ENCODE data around the gene NEURL1B.
"Not testable (repeated sequence)": the region's sequence is repeated elsewhere in the genome, so short reads cannot be mapped to it uniquely, and the experiment has no call there.

NEURL1B gene

DNA sequence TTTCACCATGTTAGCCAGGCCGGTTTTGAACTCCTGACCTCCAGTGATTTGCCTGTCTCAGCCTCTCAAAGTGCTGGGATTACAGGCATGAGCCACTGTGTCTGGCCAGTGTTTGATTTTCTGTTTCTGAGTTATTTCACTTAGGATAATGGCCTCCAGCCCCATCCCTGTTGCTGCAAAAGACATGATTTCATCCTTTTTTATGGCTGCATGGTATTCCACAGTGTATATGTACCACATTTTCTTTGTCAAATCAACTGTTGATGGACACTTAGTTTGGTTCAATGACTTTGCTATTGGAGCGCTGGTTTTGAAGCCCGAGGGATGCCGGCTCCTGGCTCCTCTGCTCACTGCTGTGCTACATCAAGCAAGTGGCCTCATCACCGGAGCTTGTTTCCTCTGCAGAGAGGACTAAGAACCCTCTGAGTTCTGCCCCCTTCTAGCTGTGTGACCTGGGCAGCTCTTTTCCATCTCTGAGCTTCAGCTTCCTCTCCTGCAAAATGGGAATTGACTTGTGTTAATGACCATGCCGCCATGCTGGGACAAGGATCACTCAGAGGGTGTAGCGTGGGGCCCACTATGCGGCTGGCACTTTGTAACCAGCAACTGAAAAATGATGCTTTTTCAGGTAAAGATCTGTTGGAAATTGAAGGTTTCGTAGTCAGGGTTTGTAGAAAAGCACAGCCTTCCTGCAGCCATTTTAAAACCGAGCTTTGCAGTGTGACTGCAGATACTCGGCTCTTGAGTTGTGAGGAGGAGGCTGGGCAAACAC lies 4.6 kb upstream of the NEURL1B start:
- no peak for DNase-seq

GRCh38 chr5:172637110-172637580 lies 3.9 kb upstream of the NEURL1B start:
- no peak for DNase-seq

DNA sequence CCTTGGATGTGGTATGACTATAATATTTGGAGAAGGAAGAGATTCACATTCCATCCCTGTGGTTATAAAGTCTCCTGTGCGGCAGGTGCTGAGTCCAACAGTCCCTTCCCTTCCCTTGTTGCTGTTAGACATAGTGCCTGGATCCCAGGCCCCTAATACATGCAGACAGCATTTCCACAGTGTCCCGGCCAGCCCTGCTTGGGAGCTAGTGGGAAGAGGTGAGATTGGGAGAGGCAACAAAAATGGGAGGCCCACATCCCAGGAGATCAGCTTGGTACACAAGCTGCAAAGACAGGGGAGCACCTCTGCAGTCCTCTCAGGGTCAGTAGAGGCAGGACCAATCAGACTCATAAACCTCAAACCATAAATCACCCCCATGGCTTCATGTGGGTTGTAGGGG lies 3.3 kb upstream of the NEURL1B start:
- no peak for DNase-seq

DNA sequence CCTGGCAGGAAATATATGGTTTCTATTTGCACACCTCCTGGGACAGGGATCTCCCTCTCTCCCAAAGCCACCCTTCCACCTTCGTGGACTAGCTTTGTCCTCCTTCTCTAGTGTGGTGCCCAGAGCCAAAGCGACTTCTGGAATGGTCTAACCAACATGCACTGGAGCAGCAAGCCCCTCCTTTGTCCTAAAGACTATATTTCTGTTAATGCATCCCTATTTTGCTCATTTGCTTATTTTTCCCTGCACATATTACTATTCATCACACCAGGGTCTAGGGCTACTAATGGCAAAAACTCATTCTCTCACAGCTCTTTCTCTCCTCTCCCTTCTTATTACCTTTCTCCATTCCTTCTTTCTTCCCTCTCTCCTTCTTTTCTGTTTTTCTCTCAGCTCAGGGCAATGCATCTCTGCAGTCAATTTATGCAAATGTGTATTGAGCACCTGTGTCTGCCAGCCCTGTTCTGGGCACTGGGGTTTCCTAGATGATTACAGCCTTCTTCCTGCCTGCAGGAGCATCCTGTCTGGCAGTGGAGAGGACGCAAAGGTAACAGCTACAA lies 2.8 kb upstream of the NEURL1B start:
- DNase-seq = no peak

- no peak for DNase-seq
Observed at GRCh38 chr5:172640139-172640538, 924 bp upstream of the NEURL1B start.

DNA sequence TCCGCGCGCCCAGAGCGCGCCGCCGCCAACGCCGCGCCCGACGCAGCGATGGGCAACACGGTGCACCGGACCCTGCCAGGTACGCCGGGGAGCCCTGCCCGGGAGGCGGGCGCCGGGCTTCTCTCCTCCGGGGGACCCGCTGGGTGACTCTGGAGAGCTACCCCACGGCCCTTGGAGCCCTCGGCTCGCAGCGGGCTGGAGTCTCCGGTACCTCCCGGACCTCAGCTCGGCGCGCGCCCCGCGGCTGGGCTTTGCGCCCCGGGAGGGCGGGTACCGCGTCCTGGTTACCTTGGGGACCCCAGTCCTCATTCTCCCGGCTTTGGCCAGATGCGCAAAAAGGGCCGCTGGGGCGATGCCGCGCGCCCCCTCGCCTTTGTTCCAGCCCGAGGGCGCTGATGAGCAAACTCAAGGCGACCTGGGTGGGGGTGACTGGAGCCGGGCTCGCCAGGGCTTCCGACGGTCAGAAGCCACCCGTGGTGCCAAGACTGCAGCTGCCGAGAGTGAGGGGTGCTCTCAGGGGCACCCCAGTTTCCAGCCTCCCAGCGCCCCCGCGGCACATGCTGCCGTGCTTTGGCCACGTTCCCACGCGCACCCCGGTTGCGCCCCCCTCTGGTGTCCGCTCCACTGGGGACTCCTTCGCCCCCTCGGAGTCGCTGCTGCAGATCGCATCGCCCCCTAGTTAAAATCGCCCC lies 442 bp downstream of the NEURL1B start:
- DNase-seq = no peak

DNA sequence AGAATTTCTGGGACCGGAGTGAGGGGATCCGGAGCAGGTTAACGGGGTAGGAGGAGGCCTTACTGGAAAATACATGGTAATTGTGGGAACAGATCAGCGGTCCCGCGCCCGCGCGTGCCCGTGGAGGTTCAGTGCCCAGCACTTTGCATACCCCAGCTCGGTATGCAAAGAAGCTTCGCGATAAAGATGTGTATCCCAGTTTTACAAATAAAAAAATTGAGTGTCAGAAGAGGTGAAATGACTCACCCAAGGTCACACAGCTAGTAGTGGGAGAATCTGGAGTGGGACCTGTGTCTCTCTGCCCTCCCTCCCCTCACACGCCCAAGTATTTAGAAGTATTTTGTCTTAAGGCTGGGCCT lies 967 bp downstream of the NEURL1B start:
- DNase-seq = no peak

GRCh38 chr5:172642486-172642885 lies 1.4 kb downstream of the NEURL1B start:
- DNase-seq = no peak

- no peak for DNase-seq
Observed at GRCh38 chr5:172642926-172643871, 2.1 kb downstream of the NEURL1B start.

DNA sequence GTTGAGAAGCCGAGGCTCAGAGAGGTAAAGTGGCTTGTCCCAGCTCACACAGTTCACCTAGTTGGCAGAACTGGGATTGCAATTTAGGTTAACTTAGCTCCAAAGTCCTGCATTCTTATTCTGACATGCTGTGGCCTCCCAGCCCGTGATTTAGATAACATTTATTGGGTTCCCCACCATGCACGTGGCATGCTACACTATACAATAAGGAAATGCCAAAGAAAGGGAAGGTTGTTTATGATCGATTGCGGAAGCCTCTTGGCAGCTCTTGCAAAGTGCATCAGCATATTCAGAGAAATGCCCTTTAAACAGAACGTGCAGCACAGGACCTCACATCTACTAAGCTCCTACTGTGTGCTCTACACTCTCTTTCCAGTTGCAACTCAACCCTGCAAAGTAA lies 3.2 kb downstream of the NEURL1B start:
- DNase-seq = no peak

- no peak for DNase-seq
Observed at GRCh38 chr5:172644711-172645110, 3.6 kb downstream of the NEURL1B start.

DNA sequence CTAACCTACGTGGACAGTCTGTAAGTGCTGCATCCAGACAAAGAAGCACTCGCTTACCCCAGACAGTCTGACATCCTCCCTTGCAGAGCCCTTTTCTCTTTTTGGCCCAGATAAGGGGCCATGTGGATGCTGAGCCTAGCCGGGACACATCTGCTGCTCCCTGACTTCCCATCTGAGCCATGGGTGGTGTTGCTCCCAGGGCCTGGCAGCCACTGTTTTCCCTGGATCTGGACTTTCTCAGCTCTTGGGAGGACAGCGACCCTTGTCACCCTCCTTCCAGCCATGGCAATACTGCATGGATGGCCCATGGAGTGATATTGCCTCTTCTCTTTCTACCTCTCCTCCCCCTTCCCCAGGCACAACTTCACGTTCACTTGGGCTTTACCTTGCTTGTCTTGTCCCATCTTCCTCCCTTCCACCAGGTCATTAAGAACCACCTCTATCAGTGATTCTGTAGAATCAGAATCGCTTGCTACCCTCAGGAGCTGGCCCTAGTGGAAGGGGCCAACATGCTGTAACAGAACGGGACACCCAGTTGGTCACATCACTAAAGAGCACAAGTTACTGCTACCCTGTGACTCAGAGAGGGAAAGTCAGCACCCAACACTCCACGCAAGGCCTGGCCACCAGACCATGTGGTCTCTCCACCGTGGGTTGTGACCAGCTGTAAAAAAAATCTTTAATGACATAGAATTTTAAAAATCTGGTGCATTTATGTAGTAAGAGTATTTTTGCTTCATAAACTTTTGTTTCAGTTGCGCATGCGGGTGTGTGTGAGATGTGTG lies 4.4 kb downstream of the NEURL1B start:
- DNase-seq = no peak

DNA sequence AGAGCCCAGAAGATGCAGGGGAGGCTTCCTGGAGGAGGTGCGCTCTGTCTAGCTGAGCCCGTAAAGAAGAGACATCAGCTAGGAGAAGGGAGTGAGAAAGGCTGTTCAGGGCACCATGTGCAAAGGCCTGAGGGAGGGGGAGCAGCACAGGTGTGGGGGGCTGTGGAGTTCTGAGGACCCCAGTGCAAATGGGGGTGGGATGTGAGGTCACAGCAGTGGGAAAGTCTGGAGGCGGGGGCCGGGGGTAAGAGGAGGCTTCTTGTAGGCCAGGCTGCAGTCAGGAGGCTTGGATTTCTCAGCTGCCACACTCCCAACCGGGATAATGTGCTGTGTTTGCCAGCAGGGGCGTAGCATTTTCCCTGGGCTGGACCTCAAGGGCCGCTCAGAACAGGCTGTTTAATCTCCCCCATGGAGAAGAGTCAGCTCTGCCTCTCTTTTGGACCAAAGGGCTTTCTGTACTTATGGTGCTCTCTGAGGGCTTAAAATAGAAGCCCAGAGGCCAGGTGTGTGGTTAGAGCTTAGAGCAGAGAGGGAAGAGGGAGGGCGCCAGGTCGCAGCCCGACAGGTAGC lies 5.7 kb downstream of the NEURL1B start:
- no peak for DNase-seq

DNA sequence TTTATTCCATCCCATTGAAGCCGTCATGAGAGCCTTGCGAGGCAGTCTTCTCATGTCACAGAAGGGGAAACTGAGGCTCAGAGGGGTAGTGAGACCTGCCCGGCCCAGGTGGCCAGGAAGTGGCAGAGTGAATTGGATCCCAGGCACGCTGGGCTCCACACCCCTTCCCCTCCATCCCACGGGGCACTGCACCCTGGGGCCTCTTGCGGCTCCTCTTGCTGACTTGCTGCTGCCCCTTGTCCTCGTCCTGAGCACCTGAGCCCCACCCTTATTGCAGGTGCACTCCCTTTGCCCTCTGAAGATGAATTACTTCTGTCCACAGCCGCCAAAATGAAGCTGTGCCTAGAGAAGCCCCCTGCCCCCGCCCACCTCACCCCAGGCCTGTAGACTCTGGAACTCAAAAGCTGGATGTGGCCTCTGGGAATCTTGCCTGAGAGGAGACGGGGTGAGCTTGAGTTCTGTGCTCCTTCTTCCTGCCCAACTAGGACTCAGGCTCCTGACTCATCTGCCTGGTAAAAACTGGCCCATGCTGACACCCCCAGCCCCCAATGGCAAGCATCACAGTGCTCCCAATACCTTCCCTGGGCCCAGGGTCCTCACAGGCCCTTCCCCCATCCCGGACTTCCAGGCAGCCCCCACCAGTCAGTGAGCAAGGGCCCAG lies 6.4 kb downstream of the NEURL1B start:
- no peak for DNase-seq

DNA sequence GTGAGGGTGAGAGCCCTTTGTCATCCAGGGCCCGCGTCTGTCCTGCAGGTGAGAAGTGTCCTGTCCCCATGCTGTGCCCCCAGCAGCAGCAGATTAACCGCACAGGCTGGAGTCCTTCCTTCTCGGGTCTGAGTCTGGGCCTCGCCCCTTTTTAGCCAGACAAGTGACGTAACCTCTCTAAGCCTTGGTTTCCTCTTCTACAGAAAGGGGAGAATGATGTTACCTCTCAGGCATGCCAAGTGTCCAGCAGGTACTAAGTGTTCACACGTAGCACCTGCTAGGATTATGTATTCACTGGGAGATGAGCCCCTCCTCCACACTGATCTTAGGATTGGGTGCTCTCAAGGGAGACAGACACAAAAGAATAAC lies 6.9 kb downstream of the NEURL1B start:
- DNase-seq = no peak

DNA sequence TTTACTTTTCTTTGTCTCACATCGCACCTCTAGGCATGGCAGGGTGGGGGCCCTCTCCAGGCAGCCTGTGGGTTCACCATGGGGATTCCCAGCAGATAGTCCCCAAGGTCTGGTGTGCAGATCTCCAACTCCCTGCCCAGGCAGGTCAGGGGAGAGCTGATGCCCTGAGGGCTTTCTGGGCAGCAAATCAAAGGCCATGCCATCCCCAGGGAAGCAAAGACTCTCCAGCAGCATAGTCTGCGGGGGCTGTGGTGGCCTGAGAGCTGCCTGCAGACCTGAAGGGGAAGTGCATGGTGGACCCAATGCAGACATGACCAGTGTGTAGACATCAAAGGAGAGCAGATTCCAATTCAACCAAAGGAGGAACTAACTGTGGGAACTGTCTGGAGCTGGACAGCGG lies 7.7 kb downstream of the NEURL1B start:
- DNase-seq = no peak

- not testable (repeated sequence) for DNase-seq
Observed at GRCh38 chr5:172656496-172656895, 15.4 kb downstream of the NEURL1B start.

DNA sequence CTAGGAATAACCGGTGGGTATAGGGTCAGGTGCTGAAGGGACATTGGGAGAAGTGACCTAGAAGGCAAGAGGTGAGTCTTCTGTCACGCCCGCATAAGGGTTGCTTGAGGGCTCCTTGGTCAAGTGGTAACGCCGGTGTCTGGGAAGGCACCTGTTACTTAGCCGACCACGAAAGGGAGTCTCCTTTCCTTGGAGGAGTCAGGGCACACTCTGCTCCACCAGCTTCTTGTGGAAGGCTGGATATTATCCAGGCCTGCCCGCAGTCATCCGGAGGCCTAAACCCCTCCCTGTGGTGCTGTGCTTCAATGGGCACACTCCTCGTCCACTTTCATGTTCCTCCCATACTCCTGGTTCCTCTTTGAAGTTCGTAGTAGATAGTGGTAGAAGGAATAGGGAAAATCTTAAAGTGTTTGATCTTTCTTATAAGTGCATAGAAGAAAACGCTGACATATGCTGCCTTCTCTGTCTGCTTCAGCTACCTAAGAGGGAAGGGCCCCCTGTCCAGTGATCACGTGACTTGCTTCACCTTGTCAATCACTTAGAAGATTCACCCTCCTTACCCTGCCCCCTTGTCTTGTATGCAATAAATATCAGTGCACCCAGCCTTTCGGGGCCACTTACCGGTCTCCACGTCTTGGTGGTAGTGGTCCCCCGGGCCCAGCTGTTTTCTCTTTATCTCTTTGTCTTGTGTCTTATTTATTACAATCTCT lies 16.6 kb downstream of the NEURL1B start:
- not testable (repeated sequence) for DNase-seq

- no peak for DNase-seq
Observed at GRCh38 chr5:172658391-172658790, 17.3 kb downstream of the NEURL1B start.

GRCh38 chr5:172658961-172659501 lies 18.0 kb downstream of the NEURL1B start:
- no peak for DNase-seq

Data from hippocampal formation (tissue), 2 donors.